HS-27A (cell line): ENCODE measurements around the gene WDR70.
A peak's percentile ranks its signal among the peaks of the same experiment; 100 is the strongest.
"Not testable (repeated sequence)": the region's sequence is repeated elsewhere in the genome, so short reads cannot be mapped to it uniquely, and the experiment has no call there.

Experiments used
- DNase-seq: peaks from one replicate; pipeline ENCODE4 v3.0.0-alpha.2; 2012; ENCODE audit warnings: low read depth, missing footprints

The WDR70 gene

GRCh38 chr5:37767961-37768360, 388.8 kb downstream of the WDR70 start:
- DNase-seq, result no peak

GRCh38 chr5:37768371-37768770, 389.3 kb downstream of the WDR70 start:
- DNase-seq, result no peak

- no peak for DNase-seq
These were observed 390.0 kb downstream of the WDR70 start for GRCh38 chr5:37769108-37769507.

- DNase-seq, result no peak
These were observed 390.7 kb downstream of the WDR70 start for GRCh38 chr5:37769840-37770239.

GRCh38 chr5:37770786-37771185, 391.7 kb downstream of the WDR70 start:
- no peak for DNase-seq

- DNase-seq, result no peak
These were observed 392.1 kb downstream of the WDR70 start for GRCh38 chr5:37771203-37771611.

- peak; percentile 99 for DNase-seq
These were observed 392.6 kb downstream of the WDR70 start for GRCh38 chr5:37771731-37772130.

GRCh38 chr5:37772255-37772654, 393.1 kb downstream of the WDR70 start:
- no peak for DNase-seq

GRCh38 chr5:37773809-37774208, 394.7 kb downstream of the WDR70 start:
- DNase-seq, result no peak

GRCh38 chr5:37774912-37775483, 395.9 kb downstream of the WDR70 start:
- DNase-seq, result no peak

- DNase-seq, result no peak
These were observed 397.7 kb downstream of the WDR70 start for GRCh38 chr5:37776826-37777225.

- no peak for DNase-seq
These were observed 398.5 kb downstream of the WDR70 start for GRCh38 chr5:37777432-37778130.

GRCh38 chr5:37781409-37781808, 402.3 kb downstream of the WDR70 start:
- not testable (repeated sequence) for DNase-seq

GRCh38 chr5:37786416-37786815, 407.3 kb downstream of the WDR70 start:
- DNase-seq, result no peak

- no peak for DNase-seq
These were observed 407.9 kb downstream of the WDR70 start for GRCh38 chr5:37786862-37787519.

- DNase-seq, result no peak
These were observed 408.6 kb downstream of the WDR70 start for GRCh38 chr5:37787742-37788141.

- no peak for DNase-seq
These were observed 410.9 kb downstream of the WDR70 start for GRCh38 chr5:37789991-37790390.

GRCh38 chr5:37791321-37791720, 412.2 kb downstream of the WDR70 start:
- no peak for DNase-seq

- DNase-seq, result peak; percentile 87
These were observed 414.0 kb downstream of the WDR70 start for GRCh38 chr5:37792975-37793631.

GRCh38 chr5:37795292-37795691, 416.2 kb downstream of the WDR70 start:
- DNase-seq, result not testable (repeated sequence)

GRCh38 chr5:37796435-37796834, 417.3 kb downstream of the WDR70 start:
- DNase-seq, result not testable (repeated sequence)

- DNase-seq, result no peak
These were observed 420.8 kb downstream of the WDR70 start for GRCh38 chr5:37799865-37800421.

GRCh38 chr5:37801521-37801920, 422.4 kb downstream of the WDR70 start:
- DNase-seq, result no peak
